GM12872 (cell line): ENCODE data around the gene TRAPPC12.

ENCODE experiments used
- TF ChIP-seq, protein P1 (sequence below): IDR thresholded peaks from 3 replicates; pipeline ENCODE4 v1.5.1; 2011; ENCODE audit warnings: low read depth, mild to moderate bottlenecking, low read length, moderate library complexity; ENCODE audit not compliant: insufficient read depth

The TRAPPC12 gene

DNA sequence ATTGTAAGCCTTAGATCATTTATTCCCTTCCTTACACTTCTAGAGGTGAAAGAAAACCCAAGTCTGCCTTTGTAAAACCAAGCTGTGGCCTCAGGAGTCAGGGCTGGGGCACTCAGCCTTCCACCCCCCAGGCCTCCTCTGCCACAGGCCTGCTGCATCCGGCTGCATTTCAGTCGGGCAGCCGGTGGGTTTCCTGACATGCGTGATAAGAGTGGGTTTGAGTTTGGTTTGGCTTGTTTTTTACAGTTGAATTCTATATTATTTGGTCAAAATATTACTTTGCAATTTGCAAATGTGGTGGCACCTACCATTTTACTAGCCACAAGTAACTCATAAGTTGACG, 97.5 kb downstream of the TRAPPC12 start:
- TF ChIP-seq, protein P1, sequence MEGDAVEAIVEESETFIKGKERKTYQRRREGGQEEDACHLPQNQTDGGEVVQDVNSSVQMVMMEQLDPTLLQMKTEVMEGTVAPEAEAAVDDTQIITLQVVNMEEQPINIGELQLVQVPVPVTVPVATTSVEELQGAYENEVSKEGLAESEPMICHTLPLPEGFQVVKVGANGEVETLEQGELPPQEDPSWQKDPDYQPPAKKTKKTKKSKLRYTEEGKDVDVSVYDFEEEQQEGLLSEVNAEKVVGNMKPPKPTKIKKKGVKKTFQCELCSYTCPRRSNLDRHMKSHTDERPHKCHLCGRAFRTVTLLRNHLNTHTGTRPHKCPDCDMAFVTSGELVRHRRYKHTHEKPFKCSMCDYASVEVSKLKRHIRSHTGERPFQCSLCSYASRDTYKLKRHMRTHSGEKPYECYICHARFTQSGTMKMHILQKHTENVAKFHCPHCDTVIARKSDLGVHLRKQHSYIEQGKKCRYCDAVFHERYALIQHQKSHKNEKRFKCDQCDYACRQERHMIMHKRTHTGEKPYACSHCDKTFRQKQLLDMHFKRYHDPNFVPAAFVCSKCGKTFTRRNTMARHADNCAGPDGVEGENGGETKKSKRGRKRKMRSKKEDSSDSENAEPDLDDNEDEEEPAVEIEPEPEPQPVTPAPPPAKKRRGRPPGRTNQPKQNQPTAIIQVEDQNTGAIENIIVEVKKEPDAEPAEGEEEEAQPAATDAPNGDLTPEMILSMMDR = no peak

DNA sequence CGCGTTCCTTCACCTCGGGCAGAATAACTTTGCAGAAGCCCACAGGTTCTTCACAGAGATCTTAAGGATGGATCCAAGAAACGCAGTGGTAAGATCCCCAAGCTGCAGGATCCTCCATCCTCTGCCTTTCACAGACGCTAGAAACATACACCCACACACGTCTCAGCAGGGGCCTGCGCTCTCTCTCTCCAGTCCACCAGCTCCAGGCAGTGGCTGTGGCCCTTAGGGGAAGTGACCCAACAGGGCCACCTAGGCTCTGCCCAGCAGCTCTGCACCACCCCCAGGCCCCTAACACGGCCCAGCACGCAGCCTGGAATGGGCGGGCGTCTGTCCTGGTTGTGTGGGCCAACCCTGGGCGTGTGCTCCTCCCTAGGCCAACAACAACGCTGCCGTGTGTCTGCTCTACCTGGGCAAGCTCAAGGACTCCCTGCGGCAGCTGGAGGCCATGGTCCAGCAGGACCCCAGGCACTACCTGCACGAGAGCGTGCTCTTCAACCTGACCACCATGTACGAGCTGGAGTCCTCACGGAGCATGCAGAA, 99.4 kb downstream of the TRAPPC12 start:
- TF ChIP-seq, protein P1 = no peak

DNA sequence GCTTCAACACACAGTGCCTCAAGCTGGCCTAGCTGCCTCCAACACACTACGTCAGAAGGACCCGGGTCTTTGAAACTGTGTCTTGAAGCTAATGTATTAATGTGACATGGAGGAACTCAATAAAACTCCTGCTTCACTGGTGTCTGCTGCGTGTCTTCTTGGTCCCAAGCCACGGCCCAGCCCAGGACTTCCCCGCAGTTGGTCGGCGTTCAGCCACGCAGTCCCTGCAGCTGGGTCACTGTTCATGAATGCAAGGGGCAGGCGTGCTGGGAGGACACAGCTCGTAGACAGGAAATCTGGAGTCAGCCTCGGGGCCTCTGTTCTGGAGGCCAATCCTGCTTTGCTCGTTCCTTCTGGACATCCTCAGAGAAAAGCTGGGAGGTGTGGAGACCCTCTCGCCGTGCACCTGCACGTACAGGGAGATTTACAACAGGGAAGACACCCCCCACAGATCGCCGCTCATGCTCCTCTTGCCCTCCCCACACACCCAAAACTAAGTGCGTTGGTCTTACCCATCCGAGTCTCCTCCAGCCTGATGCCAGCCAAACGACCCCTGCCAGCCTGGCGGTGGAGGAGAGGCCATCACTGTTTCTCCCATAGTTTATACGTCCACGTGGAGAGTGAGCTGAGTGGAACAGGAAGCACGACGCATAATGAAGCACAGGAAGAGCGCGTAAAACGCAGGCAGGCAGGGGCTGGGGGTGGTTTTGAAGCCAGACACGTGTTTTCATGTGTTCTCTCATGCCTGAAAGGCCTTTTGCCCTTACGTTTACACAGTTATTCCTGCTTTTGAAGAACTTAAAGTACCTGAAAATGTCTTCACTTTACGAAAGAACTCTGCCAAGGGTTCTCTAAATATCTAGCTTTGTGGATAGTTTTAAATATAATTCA, 100.2 kb downstream of the TRAPPC12 start:
- TF ChIP-seq, protein P1 = no peak

DNA sequence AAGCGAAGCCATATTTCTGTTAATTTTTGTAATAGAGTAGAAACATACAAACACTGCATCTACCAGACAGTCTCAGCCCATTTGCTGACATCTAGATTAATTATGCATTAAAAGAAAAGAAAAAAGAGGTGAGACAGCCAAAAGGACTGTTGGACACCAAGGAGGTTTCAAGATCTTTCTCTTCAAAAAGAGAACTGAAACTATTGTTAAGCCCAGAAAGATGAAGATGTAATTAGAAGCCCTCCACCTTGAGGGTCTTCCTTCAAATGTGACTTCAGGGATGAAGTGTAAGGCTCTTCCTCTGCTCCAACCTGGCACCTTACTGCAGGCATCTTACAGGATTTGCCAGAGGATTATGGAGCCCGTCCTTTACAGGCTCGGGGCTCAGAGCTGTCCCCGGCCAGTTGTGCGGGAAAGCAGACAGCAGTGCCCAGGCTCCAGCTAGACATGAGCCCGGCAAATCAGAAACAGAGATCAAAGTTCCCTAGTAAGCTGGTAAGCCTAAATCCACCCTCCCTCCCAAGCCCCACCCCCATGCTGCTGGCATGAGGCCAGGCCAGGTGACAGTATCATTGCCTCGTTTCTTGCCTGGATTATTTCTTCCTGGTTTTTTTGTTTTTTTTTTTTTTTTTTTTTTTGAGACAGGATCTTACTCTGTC, 101.0 kb downstream of the TRAPPC12 start:
- TF ChIP-seq, protein P1 = no peak

DNA sequence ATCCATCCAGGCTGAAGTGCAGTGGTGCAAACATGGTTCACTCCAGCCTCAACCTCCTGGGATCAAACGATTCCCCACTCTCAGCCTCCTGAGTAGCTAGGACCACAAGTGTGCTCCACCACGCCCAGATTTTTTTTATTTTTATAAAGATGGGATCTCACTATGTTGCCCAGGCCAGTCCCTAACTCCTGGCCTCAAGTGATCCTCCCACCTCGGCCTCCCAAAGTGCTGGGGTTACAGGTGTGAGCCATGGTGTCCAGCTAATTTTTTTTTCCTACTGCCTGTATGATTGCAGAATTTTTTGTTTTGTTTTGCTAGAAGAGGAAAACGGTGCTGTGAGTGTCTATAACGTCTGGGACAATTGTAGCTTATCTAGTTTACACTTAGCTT, 101.5 kb downstream of the TRAPPC12 start:
- TF ChIP-seq, protein P1 = no peak

DNA sequence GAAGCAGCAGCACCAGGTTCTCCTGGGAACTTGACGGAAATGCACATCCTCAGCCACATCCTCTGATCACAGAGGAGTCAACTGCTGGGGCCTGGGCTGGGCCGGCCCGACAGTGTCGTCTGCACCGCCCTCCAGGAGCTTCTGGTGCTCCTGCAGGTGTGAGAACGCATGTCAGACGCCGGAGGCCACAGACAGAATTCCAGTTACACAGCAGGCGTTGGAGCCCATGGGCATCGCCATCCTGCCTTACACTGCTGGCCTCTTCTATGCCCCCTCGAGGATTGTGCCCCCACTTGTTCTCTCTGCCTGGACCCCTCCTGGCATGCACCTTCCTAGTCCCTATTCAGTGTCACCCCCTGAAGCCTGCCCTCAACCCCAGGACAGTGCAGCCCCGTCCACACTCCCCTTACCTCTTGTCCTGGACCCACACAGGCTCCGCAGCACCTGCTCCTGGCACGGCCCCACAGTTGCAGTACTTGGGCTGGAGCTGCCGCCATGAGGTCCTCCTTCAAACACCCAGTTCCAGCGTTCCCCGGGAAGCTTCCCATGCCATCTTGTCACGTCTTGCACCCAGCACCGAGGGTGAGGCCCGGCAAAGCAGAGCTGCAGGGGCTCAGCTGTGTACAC, 102.4 kb downstream of the TRAPPC12 start:
- TF ChIP-seq, protein P1 = no peak

DNA sequence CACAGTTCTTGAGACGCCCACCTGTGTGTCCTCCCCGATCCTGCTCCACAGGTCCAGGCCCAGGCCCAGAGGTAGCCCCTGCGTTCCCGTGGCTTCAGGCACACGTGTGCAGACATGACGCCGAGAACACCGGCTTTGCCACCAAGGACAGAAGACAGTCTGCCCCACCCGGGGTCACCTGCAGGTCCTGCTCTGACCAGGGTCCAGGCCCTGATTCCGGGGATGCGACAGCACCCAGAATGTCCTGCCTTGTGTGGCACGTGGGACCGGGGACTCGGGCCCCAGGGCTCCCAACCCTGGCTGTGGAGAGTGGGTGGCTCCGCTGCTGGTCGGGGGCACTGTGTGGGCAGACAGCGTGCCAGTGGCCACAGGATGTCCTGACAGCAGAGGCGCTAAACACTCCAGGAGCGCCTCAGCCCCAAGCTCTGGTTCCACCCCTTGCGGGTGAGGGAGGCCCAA, 102.9 kb downstream of the TRAPPC12 start:
- TF ChIP-seq, protein P1 = no peak
